ENCODE data around the gene LAMB4. TPM values are rescaled to one million over a fixed set of nuclear protein-coding genes. Genes with fewer than 3 reads are reported as not detected.

The LAMB4 gene
- total RNA-seq, 1 donor from 2014 or later = 0.47 TPM

- no peak for DNase-seq (ENCODE audit: extremely low read depth, low read depth, low spot score)
Observed at GRCh38 chr7:108086962-108087361, 43.2 kb downstream of the LAMB4 start.

- no peak for DNase-seq (ENCODE audit: extremely low read depth, low read depth, low spot score)
Observed at GRCh38 chr7:108086546-108086945, 43.6 kb downstream of the LAMB4 start.

GRCh38 chr7:108083980-108084379 is 46.2 kb downstream of the LAMB4 start:
- DNase-seq (ENCODE audit: extremely low read depth, low read depth, low spot score) = no peak

GRCh38 chr7:108079648-108080591 is 50.2 kb downstream of the LAMB4 start:
- DNase-seq (ENCODE audit: extremely low read depth, low read depth, low spot score) = no peak

- no peak for DNase-seq (ENCODE audit: extremely low read depth, low read depth, low spot score)
Observed at GRCh38 chr7:108079276-108079647, 50.9 kb downstream of the LAMB4 start.

GRCh38 chr7:108078691-108079090 is 51.5 kb downstream of the LAMB4 start:
- no peak for DNase-seq (ENCODE audit: extremely low read depth, low read depth, low spot score)

- no peak for DNase-seq (ENCODE audit: extremely low read depth, low read depth, low spot score)
Observed at GRCh38 chr7:108078211-108078673, 51.9 kb downstream of the LAMB4 start.

GRCh38 chr7:108077709-108078108 is 52.5 kb downstream of the LAMB4 start:
- DNase-seq (ENCODE audit: extremely low read depth, low read depth, low spot score) = no peak

- DNase-seq (ENCODE audit: extremely low read depth, low read depth, low spot score) = no peak
Observed at GRCh38 chr7:108076156-108076555, 54.0 kb downstream of the LAMB4 start.

GRCh38 chr7:108073305-108074070 is 56.7 kb downstream of the LAMB4 start:
- no peak for DNase-seq (ENCODE audit: extremely low read depth, low read depth, low spot score)

GRCh38 chr7:108072739-108073138 is 57.4 kb downstream of the LAMB4 start:
- no peak for DNase-seq (ENCODE audit: extremely low read depth, low read depth, low spot score)

GRCh38 chr7:108072116-108072515 is 58.0 kb downstream of the LAMB4 start:
- no peak for DNase-seq (ENCODE audit: extremely low read depth, low read depth, low spot score)

GRCh38 chr7:108071551-108071950 is 58.6 kb downstream of the LAMB4 start:
- no peak for DNase-seq (ENCODE audit: extremely low read depth, low read depth, low spot score)

- DNase-seq (ENCODE audit: extremely low read depth, low read depth, low spot score) = no peak
Observed at GRCh38 chr7:108069646-108070045, 60.5 kb downstream of the LAMB4 start.

- DNase-seq (ENCODE audit: extremely low read depth, low read depth, low spot score) = no peak
Observed at GRCh38 chr7:108067844-108068243, 62.3 kb downstream of the LAMB4 start.

GRCh38 chr7:108066486-108066885 is 63.7 kb downstream of the LAMB4 start:
- DNase-seq (ENCODE audit: extremely low read depth, low read depth, low spot score) = no peak

GRCh38 chr7:108063520-108063933 is 66.6 kb downstream of the LAMB4 start:
- no peak for DNase-seq (ENCODE audit: extremely low read depth, low read depth, low spot score)

- DNase-seq (ENCODE audit: extremely low read depth, low read depth, low spot score) = no peak
Observed at GRCh38 chr7:108062250-108063014, 67.7 kb downstream of the LAMB4 start.

GRCh38 chr7:108059526-108059925 is 70.6 kb downstream of the LAMB4 start:
- DNase-seq (ENCODE audit: extremely low read depth, low read depth, low spot score) = no peak

- DNase-seq (ENCODE audit: extremely low read depth, low read depth, low spot score) = no peak
Observed at GRCh38 chr7:108057951-108058481, 72.1 kb downstream of the LAMB4 start.

GRCh38 chr7:108055611-108056021 is 74.5 kb downstream of the LAMB4 start:
- DNase-seq (ENCODE audit: extremely low read depth, low read depth, low spot score) = no peak

All from glomerular endothelial cell (primary cell).